Vagina (tissue), 2 donors: ENCODE measurements around the gene CTSW. TPM values are rescaled to one million over a fixed set of nuclear protein-coding genes. Genes with fewer than 3 reads are reported as not detected.

Source experiments
- DNase-seq, 2 donors: peaks; one replicate each; pipeline ENCODE4 v3.0.0-alpha.2; 2017; ENCODE audit errors: extremely low spot score in 2 of 2
- H3K27ac ChIP-seq: fragments of 200-600 bp; sonication (generic); one replicate; pipeline ENCODE4 v1.5.1; 2019
- H3K27me3 ChIP-seq: fragments of 200-600 bp; sonication (generic); one replicate; pipeline ENCODE4 v1.5.1; 2019
- H3K36me3 ChIP-seq, 2 donors: fragments of 200-600 bp; sonication (generic); one replicate each; pipeline ENCODE4 v1.5.1; 2017 to 2019
- H3K4me1 ChIP-seq: fragments of 200-600 bp; sonication (generic); one replicate; pipeline ENCODE4 v1.5.1; 2019
- H3K4me3 ChIP-seq, 2 donors: fragments of 200-600 bp; sonication (generic); 1 replicate in 1 of 2; 2 replicates in 1 of 2; pipeline ENCODE4 v1.5.1; 2016 to 2019
- H3K9me3 ChIP-seq: fragments of 200-600 bp; sonication (generic); one replicate; pipeline ENCODE4 v1.5.1; 2019
- POLR2A ChIP-seq, 2 donors: fragments of 450-650 bp; IDR thresholded peaks; one replicate each; pipeline ENCODE4 v1.6.1; 2017; ENCODE audit warnings: antibody characterized with exemption in 2 of 2, mild to moderate bottlenecking in 2 of 2, moderate library complexity in 2 of 2
- POLR2AphosphoS5 ChIP-seq, 2 donors: sonication (generic); formaldehyde crosslinking; IDR thresholded peaks; one replicate each; pipeline ENCODE4 v1.9.0; 2017; ENCODE audit warnings: antibody characterized with exemption in 2 of 2, mild to moderate bottlenecking in 2 of 2, low read depth in 1 of 2; ENCODE audit not compliant: insufficient read depth in 1 of 2
- intact Hi-C: fragments of 100-400 bp; cut with DNase I; formaldehyde crosslinking; loops from one replicate; pipeline ENCODE4 v1.15.1; 2023
- total RNA-seq: library from RNA; depleted of rRNA; stranded (reverse); fragments of >200 nt; gene quantifications from one replicate; pipeline ENCODE4 v1.2.3, GENCODE V29; 2016
- TF ChIP-seq, protein P1 (sequence below), 3 experiments: fragments of 450-650 bp in 2 of 3; fragments of 200-600 bp in 1 of 3; sonication (generic) in 1 of 3; IDR thresholded peaks; one replicate each; pipeline ENCODE4 v1.5.1; 2017 to 2019; ENCODE audit warnings: antibody characterized with exemption in 3 of 3, mild to moderate bottlenecking in 2 of 3, moderate library complexity in 2 of 3

CTSW gene
- total RNA-seq, 1 donor from 2014 or later = 0.74 TPM

DNA sequence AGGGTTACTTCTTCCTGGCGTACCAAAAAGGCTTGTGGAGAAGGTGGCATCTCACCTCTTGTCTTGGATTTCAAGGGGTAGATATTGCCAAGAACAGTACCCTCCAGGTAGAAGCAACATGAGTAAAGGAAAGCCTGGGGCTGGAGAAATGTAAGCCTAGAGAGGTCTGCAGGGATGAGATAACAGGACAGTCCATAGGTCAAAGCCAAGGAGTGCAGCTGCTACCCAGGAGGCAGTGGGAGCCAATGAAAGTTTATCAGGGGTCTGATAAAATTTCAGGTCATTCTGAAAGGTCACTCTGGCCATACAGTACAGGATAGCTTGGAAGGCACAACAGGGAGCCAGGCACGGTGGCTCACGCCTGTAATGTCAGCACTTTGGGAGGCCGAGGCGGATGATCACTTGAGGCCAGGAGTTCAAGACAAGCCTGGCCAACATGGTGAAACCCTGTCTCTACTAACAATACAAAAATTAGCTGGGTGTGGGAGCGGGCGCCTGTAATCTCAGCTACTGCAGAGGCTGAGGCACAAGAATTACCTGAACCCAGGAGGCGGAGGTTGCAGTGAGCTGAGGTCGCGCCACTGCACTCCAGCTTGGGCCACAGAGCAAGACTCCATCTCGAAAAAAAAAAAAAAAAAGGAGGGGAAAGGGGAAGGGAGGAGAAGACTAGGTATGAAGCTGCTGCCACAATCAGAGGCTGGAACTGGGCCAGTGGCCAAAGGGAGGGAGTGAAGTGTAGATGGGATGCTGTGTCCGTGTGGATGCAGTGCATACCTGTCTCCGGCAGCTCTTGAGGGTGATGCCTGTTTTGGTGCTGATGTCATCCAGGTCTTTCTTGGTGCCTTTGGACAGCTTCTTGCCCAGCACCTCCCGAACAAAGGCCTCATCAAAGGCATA is 7.4 kb downstream of the CTSW start:
- Histone ChIP-seq H3K27ac (peak overlapping the region; percentile 97), H3K4me1 (peaks cover 58% of the 10 kb centered on the region), H3K9me3 (no peaks in the 10 kb centered on the region), H3K36me3 (peaks cover 0 to 35% of the 10 kb centered on the region in 2 donors), H3K4me3 (peak overlapping the region; percentile 69 to 86), H3K27me3 (no peaks in the 10 kb centered on the region)
- TF ChIP-seq POLR2AphosphoS5 (IDR thresholded peaks at IDR 0.05; ENCODE audit: insufficient read depth in 1 of 2, low read depth in 1 of 2) (no peak), POLR2A (IDR thresholded peaks at IDR 0.05) (no peak)
- TF ChIP-seq, protein P1, sequence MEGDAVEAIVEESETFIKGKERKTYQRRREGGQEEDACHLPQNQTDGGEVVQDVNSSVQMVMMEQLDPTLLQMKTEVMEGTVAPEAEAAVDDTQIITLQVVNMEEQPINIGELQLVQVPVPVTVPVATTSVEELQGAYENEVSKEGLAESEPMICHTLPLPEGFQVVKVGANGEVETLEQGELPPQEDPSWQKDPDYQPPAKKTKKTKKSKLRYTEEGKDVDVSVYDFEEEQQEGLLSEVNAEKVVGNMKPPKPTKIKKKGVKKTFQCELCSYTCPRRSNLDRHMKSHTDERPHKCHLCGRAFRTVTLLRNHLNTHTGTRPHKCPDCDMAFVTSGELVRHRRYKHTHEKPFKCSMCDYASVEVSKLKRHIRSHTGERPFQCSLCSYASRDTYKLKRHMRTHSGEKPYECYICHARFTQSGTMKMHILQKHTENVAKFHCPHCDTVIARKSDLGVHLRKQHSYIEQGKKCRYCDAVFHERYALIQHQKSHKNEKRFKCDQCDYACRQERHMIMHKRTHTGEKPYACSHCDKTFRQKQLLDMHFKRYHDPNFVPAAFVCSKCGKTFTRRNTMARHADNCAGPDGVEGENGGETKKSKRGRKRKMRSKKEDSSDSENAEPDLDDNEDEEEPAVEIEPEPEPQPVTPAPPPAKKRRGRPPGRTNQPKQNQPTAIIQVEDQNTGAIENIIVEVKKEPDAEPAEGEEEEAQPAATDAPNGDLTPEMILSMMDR (IDR thresholded peaks at IDR 0.05) = no peak
- no peak for DNase-seq
- intact Hi-C loops = loop anchor here (5.0 kb wide), 2 partner anchors 100 to 115 kb away; partner anchors contain the start of genes BANF1 and EIF1AD

DNA sequence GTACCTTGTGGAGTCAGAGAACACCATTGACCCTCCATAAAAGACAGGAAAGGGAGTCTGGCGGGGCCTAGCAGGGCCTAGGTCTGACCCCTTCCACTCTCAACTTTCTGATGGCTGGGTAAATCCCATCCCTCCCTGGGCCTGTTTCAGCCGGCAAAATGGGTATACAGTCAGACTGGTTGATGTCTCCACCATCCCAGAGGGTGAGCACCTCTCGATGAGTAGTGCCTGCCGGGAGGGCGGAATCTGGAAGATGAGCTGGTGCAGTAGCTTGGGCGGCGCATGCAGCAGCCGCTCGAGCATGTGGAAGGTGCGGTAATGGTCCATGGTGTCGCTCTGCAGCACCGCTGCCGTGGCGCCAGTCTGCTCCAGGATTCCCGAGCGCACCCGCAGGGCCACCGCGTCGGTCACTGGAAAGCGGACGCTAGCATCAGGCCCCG is 8.1 kb downstream of the CTSW start:
- Histone ChIP-seq H3K4me1 (peaks cover 65% of the 10 kb centered on the region), H3K36me3 (peaks cover 0 to 28% of the 10 kb centered on the region in 2 donors), H3K27ac (peak overlapping the region; percentile 97), H3K4me3 (peak overlapping the region; percentile 69 to 86), H3K9me3 (no peaks in the 10 kb centered on the region), H3K27me3 (no peaks in the 10 kb centered on the region)
- intact Hi-C loops = loop anchor here (5.0 kb wide), 2 partner anchors 100 to 115 kb away; partner anchors contain the start of genes BANF1 and EIF1AD
- TF ChIP-seq POLR2AphosphoS5 (IDR thresholded peaks at IDR 0.05; ENCODE audit: insufficient read depth in 1 of 2, low read depth in 1 of 2) = no peak
- DNase-seq = no peak

DNA sequence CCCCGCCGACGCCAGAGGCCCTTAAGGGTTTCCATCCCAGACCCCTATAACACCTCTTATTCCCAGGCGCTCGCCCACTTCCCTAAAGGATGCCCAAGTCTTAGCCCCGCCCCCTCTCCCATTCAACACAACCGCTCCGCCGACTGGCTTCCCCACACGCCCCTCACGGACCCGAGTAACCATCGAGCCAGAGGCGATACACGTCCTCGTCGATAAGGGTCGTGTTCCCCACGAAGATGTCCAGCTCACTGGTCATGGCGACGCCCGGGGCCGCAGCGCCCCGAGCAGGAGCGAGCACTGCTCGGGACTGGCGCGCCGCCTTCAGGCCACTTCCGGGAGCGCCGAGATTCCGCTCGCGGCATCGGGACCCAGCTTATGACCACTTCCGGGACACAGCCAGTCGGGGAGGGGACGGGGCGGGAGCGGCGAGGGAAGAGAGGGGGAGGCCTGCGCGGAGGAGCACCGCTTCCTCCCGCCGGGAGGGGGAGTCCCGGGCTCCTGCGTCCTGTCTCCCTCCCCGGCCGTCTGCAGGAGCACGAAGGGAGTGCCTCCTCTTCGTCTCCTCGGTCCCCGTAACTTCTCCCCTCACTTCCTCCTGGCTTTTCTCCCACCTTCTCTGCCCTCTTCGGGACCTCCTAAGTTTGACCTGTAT is 8.7 kb downstream of the CTSW start, which contains the start of gene FIBP:
FIBP (minus strand) TSS at position 309 of the 652 bp plus-strand sequence; CDS start at position 256, 53 bp downstream.
- no peaks in the 10 kb centered on the region for H3K9me3 ChIP-seq
- intact Hi-C loops = loop anchor here (5.0 kb wide), 2 partner anchors 99 to 114 kb away; partner anchors contain the start of genes BANF1 and EIF1AD
- H3K4me1 ChIP-seq = peaks cover 70% of the 10 kb centered on the region
- peak within 1 kb of the TSS; percentile 69 to 86 for H3K4me3 ChIP-seq
- peaks cover 0 to 24% of the 10 kb centered on the region in 2 donors for H3K36me3 ChIP-seq
- peak within 1 kb of the TSS; percentile 97 for H3K27ac ChIP-seq
- no peaks in the 10 kb centered on the region for H3K27me3 ChIP-seq
- TF ChIP-seq POLR2A (IDR thresholded peaks at IDR 0.05) = peak in 1 of 2 donors; percentile 87
- peak; percentile 93 to 98 for TF ChIP-seq POLR2AphosphoS5 (IDR thresholded peaks at IDR 0.05; ENCODE audit: insufficient read depth in 1 of 2, low read depth in 1 of 2)
- TF ChIP-seq, protein P1 (IDR thresholded peaks at IDR 0.05) = peak; percentile 72 to 95 (median 80)
- DNase-seq = peak in 1 of 2 donors; percentile 98

DNA sequence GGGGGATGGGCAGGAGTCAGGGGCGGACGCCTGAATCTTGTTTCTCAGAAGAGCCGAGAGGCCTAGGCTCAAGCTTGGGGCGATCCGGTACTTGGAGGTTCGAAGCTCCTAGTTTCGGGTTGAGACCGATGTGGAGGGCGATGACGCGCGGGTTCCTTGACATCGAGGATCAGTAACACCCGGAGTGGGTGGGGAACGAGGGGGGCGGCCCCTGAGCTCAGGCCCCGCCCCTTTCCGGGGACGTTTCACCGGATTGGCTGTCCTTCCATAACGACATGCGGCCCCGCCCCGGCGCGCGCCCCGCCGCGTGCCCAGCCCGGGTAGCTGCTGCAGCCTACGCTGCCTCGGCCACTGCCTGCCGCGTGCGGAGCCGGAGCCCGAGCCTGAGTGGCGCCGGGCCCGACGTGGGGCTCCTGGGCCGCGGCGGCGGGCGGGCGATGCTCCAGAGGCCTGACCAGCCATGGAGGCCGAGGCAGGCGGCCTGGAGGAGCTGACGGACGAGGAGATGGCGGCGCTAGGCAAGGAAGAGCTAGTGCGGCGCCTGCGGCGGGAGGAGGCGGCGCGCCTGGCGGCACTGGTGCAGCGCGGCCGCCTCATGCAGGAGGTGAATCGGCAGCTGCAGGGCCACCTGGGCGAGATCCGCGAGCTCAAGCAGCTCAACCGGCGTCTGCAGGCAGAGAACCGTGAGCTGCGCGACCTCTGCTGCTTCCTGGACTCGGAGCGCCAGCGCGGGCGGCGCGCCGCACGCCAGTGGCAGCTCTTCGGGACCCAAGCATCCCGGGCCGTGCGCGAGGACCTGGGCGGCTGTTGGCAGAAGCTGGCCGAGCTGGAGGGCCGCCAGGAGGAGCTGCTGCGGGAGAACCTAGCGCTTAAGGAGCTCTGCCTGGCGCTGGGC is 10.9 kb downstream of the CTSW start, which contains the start of gene CCDC85B:
CCDC85B (plus strand) TSS at position 350 of the 895 bp plus-strand sequence; CDS start at position 461, 111 bp downstream.
- intact Hi-C loops = loop anchor here (2.0 kb wide), 1 partner anchor 28 kb away; the partner anchor contains the start of genes C11orf68 and DRAP1

More for the DNA sequence above, 10.9 kb downstream of the CTSW start, which contains the start of gene CCDC85B:
- H3K4me1 ChIP-seq = peaks cover 66% of the 10 kb centered on the region
- H3K36me3 ChIP-seq = peaks cover 0 to 12% of the 10 kb centered on the region in 2 donors
- H3K9me3 ChIP-seq = no peaks in the 10 kb centered on the region
- H3K27ac ChIP-seq = peak within 1 kb of the TSS; percentile 97
- no peaks in the 10 kb centered on the region for H3K27me3 ChIP-seq
- peak in 1 of 2 donors; percentile 99 for DNase-seq
- TF ChIP-seq POLR2A (IDR thresholded peaks at IDR 0.05) (peak; percentile 56 to 97), POLR2AphosphoS5 (IDR thresholded peaks at IDR 0.05; ENCODE audit: insufficient read depth in 1 of 2, low read depth in 1 of 2) (peak; percentile 85 to 97)
- TF ChIP-seq, protein P1 (IDR thresholded peaks at IDR 0.05) = no peak
- H3K4me3 ChIP-seq = peak within 1 kb of the TSS; percentile 69 to 73
